Measurements from ENCODE around the gene ARID1B. TPM values are rescaled to one million over a fixed set of nuclear protein-coding genes. Genes with fewer than 3 reads are reported as not detected.

The ARID1B gene
- 48.5 TPM for polyA plus RNA-seq
- long read RNA-seq, donor 1, full-length matches to known transcripts: 31 of 31 reads
- long read RNA-seq, donor 1, partial matches to known transcripts: 0 of 31 reads
- long read RNA-seq, donor 1, other reads (novel, unspliced or antisense): 0 of 31 reads
- long read RNA-seq, donor 2, full-length matches to known transcripts: 68 of 73 reads
- long read RNA-seq, donor 2, partial matches to known transcripts: 5 of 73 reads
- long read RNA-seq, donor 2, other reads (novel, unspliced or antisense): 0 of 73 reads
- long read RNA-seq, donor 3, full-length matches to known transcripts: 49 of 58 reads
- long read RNA-seq, donor 3, partial matches to known transcripts: 9 of 58 reads
- long read RNA-seq, donor 3, other reads (novel, unspliced or antisense): 0 of 58 reads
- long read RNA-seq, donor 4, full-length matches to known transcripts: 7 of 7 reads
- long read RNA-seq, donor 4, partial matches to known transcripts: 0 of 7 reads
- long read RNA-seq, donor 4, other reads (novel, unspliced or antisense): 0 of 7 reads
- long read RNA-seq, donor 5, full-length matches to known transcripts: 17 of 17 reads
- long read RNA-seq, donor 5, partial matches to known transcripts: 0 of 17 reads
- long read RNA-seq, donor 5, other reads (novel, unspliced or antisense): 0 of 17 reads
- long read RNA-seq, donor 6, full-length matches to known transcripts: 58 of 79 reads
- long read RNA-seq, donor 6, partial matches to known transcripts: 21 of 79 reads
- long read RNA-seq, donor 6, other reads (novel, unspliced or antisense): 0 of 79 reads
- long read RNA-seq, donor 7, full-length matches to known transcripts: 38 of 38 reads
- long read RNA-seq, donor 7, partial matches to known transcripts: 0 of 38 reads
- long read RNA-seq, donor 7, other reads (novel, unspliced or antisense): 0 of 38 reads
- long read RNA-seq, donor 8, full-length matches to known transcripts: 63 of 70 reads
- long read RNA-seq, donor 8, partial matches to known transcripts: 7 of 70 reads
- long read RNA-seq, donor 8, other reads (novel, unspliced or antisense): 0 of 70 reads
- long read RNA-seq, donor 9, full-length matches to known transcripts: 25 of 33 reads
- long read RNA-seq, donor 9, partial matches to known transcripts: 8 of 33 reads
- long read RNA-seq, donor 9, other reads (novel, unspliced or antisense): 0 of 33 reads
- long read RNA-seq, donor 10, full-length matches to known transcripts: 53 of 60 reads
- long read RNA-seq, donor 10, partial matches to known transcripts: 7 of 60 reads
- long read RNA-seq, donor 10, other reads (novel, unspliced or antisense): 0 of 60 reads
- long read RNA-seq, donor 11, full-length matches to known transcripts: 34 of 34 reads
- long read RNA-seq, donor 11, partial matches to known transcripts: 0 of 34 reads
- long read RNA-seq, donor 11, other reads (novel, unspliced or antisense): 0 of 34 reads

- 0% methylated on average over 1 of the region's 65 CpGs for WGBS (ENCODE audit: insufficient coverage, low lambda C conversion rate)
- H3K4me1 ChIP-seq (ENCODE audit: control insufficient read depth, insufficient read depth, low read length): peaks cover 22% of the 10 kb centered on the region
- no peaks in the 10 kb centered on the region for H3K36me3 ChIP-seq (ENCODE audit: control insufficient read depth, insufficient read depth, low read length)
- H3K9me3 ChIP-seq (ENCODE audit: control insufficient read depth, low read depth, low read length): no peaks in the 10 kb centered on the region
- DNase-seq: peak; percentile 64 to 89
- peak within 1 kb of the TSS; percentile 81 for H3K4me3 ChIP-seq (ENCODE audit: low read length)
- H3K27ac ChIP-seq (ENCODE audit: low read length): peak within 1 kb of the TSS; percentile 98
- H3K27me3 ChIP-seq (ENCODE audit: control insufficient read depth, insufficient read depth, low read length): no peaks in the 10 kb centered on the region
Measured at GRCh38 chr6:156776840-156777576, at the start of gene ARID1B. TSS of gene ARID1B (plus strand) at chr6:156777378. CDS start at chr6:156777681, 303 bp downstream.

GRCh38 chr6:156727715-156728385, 49.3 kb upstream of the ARID1B start:
- no peak for DNase-seq
- H3K9me3 ChIP-seq (ENCODE audit: control insufficient read depth, low read depth, low read length): no peaks in the 10 kb centered on the region
- 77% methylated on average over 4 of the region's 5 CpGs for WGBS (ENCODE audit: insufficient coverage, low lambda C conversion rate)
- no peaks in the 10 kb centered on the region for H3K4me1 ChIP-seq (ENCODE audit: control insufficient read depth, insufficient read depth, low read length)
- no peak overlapping the region for H3K27ac ChIP-seq (ENCODE audit: low read length)
- H3K27me3 ChIP-seq (ENCODE audit: control insufficient read depth, insufficient read depth, low read length): no peaks in the 10 kb centered on the region
- no peak overlapping the region for H3K4me3 ChIP-seq (ENCODE audit: low read length)
- no peaks in the 10 kb centered on the region for H3K36me3 ChIP-seq (ENCODE audit: control insufficient read depth, insufficient read depth, low read length)

DNA sequence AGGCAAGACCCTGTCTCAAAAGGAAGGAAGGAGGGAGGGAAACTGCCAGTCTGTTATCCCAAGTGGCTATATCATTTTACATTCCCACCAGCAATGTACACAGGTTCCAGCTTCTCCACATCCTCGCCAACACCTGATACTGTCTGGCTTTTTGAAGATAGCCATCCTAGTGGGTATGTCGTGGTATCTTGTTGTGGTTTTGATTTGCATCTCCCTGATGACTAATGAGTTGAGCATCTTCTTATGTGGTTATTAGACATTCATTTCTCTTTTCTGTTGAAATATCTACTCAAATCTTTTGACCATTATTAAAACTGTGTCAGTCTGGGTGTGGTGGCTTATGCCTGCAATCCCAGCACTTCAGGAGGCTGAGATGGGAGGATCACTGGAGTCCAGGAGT, 47.9 kb upstream of the ARID1B start:
- H3K4me3 ChIP-seq (ENCODE audit: low read length): no peak overlapping the region
- H3K9me3 ChIP-seq (ENCODE audit: control insufficient read depth, low read depth, low read length): no peaks in the 10 kb centered on the region
- H3K36me3 ChIP-seq (ENCODE audit: control insufficient read depth, insufficient read depth, low read length): no peaks in the 10 kb centered on the region
- no CpG with 5 or more reads among the region's 2 CpGs for WGBS (ENCODE audit: insufficient coverage, low lambda C conversion rate)
- no peak for DNase-seq
- H3K27ac ChIP-seq (ENCODE audit: low read length): no peak overlapping the region
- no peaks in the 10 kb centered on the region for H3K4me1 ChIP-seq (ENCODE audit: control insufficient read depth, insufficient read depth, low read length)
- H3K27me3 ChIP-seq (ENCODE audit: control insufficient read depth, insufficient read depth, low read length): no peaks in the 10 kb centered on the region

DNA sequence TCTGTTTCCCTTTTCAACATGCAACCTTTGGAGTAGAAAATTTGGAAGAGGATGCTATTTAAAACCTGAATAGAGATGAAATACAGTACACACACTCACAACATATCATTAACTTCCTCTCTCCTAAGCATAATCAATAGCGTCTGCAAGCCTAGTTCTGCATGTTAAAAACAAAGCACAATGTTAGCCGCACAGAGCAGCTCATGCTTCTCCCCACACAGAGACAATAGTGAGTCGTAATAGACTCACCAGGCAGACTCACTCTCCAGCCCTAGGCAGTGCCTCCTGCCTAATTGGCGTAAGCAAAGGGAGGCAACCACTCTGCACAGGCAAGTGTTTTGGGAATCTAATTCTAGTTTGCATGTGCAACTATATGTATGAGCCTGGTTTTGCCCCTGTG, 45.8 kb upstream of the ARID1B start:
- no CpG with 5 or more reads among the region's 4 CpGs for WGBS (ENCODE audit: insufficient coverage, low lambda C conversion rate)
- DNase-seq: no peak

DNA sequence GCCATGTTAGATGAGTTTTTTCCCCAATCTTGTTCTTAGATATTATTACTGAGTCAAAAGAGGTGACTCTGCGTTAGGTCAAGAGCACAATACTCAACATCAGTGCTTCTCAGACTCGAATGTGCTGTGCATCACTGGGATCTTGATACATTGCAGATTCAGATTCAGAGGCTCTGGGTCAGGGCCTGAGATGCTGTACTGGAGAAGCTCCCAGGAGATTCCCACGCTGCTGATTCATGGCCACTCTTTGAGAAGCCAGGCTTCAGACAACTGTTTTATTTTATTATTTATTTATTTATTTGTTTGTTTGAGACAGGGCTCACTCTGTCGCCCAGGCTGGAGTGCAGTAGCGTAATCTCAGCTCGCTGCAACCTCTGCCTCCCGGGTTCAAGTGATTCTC, 41.4 kb upstream of the ARID1B start:
- H3K4me3 ChIP-seq (ENCODE audit: low read length): no peak overlapping the region
- WGBS (ENCODE audit: insufficient coverage, low lambda C conversion rate): no CpG with 5 or more reads among the region's 7 CpGs
- peaks cover 8% of the 10 kb centered on the region for H3K9me3 ChIP-seq (ENCODE audit: control insufficient read depth, low read depth, low read length)
- no peaks in the 10 kb centered on the region for H3K4me1 ChIP-seq (ENCODE audit: control insufficient read depth, insufficient read depth, low read length)
- H3K36me3 ChIP-seq (ENCODE audit: control insufficient read depth, insufficient read depth, low read length): no peaks in the 10 kb centered on the region
- H3K27ac ChIP-seq (ENCODE audit: low read length): no peak overlapping the region
- DNase-seq: no peak
- H3K27me3 ChIP-seq (ENCODE audit: control insufficient read depth, insufficient read depth, low read length): no peaks in the 10 kb centered on the region

More for the DNA sequence above, 45.8 kb upstream of the ARID1B start:
- H3K36me3 ChIP-seq (ENCODE audit: control insufficient read depth, insufficient read depth, low read length): no peaks in the 10 kb centered on the region
- H3K27me3 ChIP-seq (ENCODE audit: control insufficient read depth, insufficient read depth, low read length): no peaks in the 10 kb centered on the region
- H3K4me1 ChIP-seq (ENCODE audit: control insufficient read depth, insufficient read depth, low read length): no peaks in the 10 kb centered on the region
- H3K4me3 ChIP-seq (ENCODE audit: low read length): no peak overlapping the region
- H3K9me3 ChIP-seq (ENCODE audit: control insufficient read depth, low read depth, low read length): no peaks in the 10 kb centered on the region
- H3K27ac ChIP-seq (ENCODE audit: low read length): no peak overlapping the region

DNA sequence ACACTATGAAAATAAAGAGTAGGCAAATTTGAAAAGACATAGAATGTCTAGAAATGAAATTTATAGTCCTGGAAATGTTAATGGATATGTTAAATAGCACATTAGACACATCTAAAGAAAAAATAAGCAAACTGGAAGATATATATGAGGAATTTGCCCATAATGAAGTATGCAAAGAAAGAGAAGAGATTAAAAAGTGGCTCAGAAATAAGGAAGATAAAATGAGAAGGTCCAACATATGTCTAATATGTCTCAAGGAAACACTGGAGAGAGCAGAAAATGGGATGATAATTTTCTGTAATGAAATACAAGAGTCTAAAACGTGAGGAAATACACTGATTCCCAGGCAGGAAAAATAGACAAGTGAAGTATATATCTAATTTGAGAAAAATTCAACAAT, 36.6 kb upstream of the ARID1B start:
- no peaks in the 10 kb centered on the region for H3K27me3 ChIP-seq (ENCODE audit: control insufficient read depth, insufficient read depth, low read length)
- H3K36me3 ChIP-seq (ENCODE audit: control insufficient read depth, insufficient read depth, low read length): no peaks in the 10 kb centered on the region
- WGBS (ENCODE audit: insufficient coverage, low lambda C conversion rate): 60% methylated on average over 1 of the region's 1 CpG
- peaks cover 12% of the 10 kb centered on the region for H3K9me3 ChIP-seq (ENCODE audit: control insufficient read depth, low read depth, low read length)
- no peak overlapping the region for H3K27ac ChIP-seq (ENCODE audit: low read length)
- no peaks in the 10 kb centered on the region for H3K4me1 ChIP-seq (ENCODE audit: control insufficient read depth, insufficient read depth, low read length)
- DNase-seq: no peak
- H3K4me3 ChIP-seq (ENCODE audit: low read length): no peak overlapping the region

DNA sequence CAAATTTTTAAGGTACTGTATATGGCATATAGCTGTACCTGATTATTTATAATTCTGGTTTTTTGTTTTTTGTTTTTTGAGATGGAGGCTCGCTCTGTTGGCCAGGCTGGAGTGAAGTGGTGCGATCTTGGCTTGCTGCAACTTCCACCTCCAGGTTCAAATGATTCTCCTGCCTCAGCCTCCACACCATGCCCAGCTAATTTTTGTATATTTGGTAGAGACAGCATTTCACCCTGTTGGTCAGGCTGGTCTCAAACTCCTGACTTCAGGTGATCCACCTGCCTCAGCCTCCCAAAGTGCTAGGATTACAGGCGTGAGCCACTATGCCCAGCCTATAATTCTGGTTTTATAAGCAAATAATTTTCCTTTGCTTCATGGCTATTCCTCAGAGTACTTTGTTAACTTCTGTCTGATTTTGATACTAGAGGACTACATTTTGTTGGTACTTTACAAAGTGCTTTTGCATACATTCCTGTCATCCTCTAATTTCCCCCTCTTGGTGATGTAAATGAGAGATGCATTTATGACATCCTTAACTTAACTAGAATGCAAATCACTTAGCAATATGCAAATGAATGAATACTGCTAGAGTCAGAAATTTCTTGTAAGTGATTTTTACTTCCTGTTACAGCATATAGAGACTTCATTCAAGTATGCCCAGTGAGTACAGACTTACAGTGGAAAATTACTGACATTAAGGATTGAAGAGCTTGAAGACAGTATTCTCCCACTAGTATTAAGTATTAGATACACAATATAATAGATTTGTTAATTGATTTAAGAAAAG, 35.7 kb upstream of the ARID1B start:
- Histone ChIP-seq H3K27me3 (ENCODE audit: control insufficient read depth, insufficient read depth, low read length) (no peaks in the 10 kb centered on the region), H3K4me1 (ENCODE audit: control insufficient read depth, insufficient read depth, low read length) (no peaks in the 10 kb centered on the region), H3K27ac (ENCODE audit: low read length) (no peak overlapping the region), H3K9me3 (ENCODE audit: control insufficient read depth, low read depth, low read length) (peaks cover 12% of the 10 kb centered on the region), H3K4me3 (ENCODE audit: low read length) (no peak overlapping the region), H3K36me3 (ENCODE audit: control insufficient read depth, insufficient read depth, low read length) (no peaks in the 10 kb centered on the region)
- WGBS (ENCODE audit: insufficient coverage, low lambda C conversion rate): no CpG with 5 or more reads among the region's 3 CpGs
- DNase-seq: no peak

DNA sequence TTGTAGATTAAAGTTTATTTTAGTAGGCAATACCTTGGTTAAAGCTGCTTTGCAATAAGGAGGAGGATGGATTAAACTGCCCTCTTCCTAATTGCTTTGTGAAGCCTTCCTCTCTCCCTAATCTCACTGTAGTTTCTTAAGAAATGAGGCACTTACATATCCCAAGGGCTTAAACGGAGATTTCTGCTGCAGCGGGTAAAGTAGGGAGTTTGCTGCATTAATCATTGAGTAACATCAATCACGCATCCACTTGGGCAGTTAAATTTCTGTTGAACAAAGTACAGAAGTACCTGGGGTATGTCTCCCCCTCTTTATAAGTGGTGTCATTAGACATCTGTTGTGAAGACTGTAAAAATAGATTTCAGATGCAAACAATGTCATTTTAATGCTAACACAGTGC, 29.5 kb upstream of the ARID1B start:
- Histone ChIP-seq H3K4me3 (ENCODE audit: low read length) (no peak overlapping the region), H3K4me1 (ENCODE audit: control insufficient read depth, insufficient read depth, low read length) (peaks cover under 1% of the 10 kb centered on the region), H3K27ac (ENCODE audit: low read length) (no peak overlapping the region), H3K9me3 (ENCODE audit: control insufficient read depth, low read depth, low read length) (no peaks in the 10 kb centered on the region), H3K27me3 (ENCODE audit: control insufficient read depth, insufficient read depth, low read length) (no peaks in the 10 kb centered on the region), H3K36me3 (ENCODE audit: control insufficient read depth, insufficient read depth, low read length) (no peaks in the 10 kb centered on the region)
- DNase-seq: no peak
- no CpG with 5 or more reads among the region's 3 CpGs for WGBS (ENCODE audit: insufficient coverage, low lambda C conversion rate)
